ENCODE measurements around the gene INTS4. TPM values are rescaled to one million over a fixed set of nuclear protein-coding genes. Genes with fewer than 3 reads are reported as not detected.

The INTS4 gene
- total and polyA plus RNA-seq, 7 donors: 10.1 to 18.6 (median 12.6) TPM

- no peak for ATAC-seq
- 51 to 61% (median 56%) methylated on average over 3 of the region's 3 CpGs for WGBS, 3 donors
- intact Hi-C loops (cut with DNase I): no loop called here
- no peaks in the 10 kb centered on the region for H3K36me3 ChIP-seq (ENCODE audit: insufficient read depth in 1 of 2, low read depth in 1 of 2)
- no peaks in the 10 kb centered on the region for H3K27me3 ChIP-seq (ENCODE audit: insufficient read depth in 3 of 3, low read length in 2 of 3)
- no peak overlapping the region for H3K4me3 ChIP-seq
- H3K27ac ChIP-seq: no peak overlapping the region
- H3K4me1 ChIP-seq: no peaks in the 10 kb centered on the region
- DNase-seq: no peak
- H3K9me3 ChIP-seq: no peaks in the 10 kb centered on the region
- no peak for TF ChIP-seq CTCF (IDR thresholded peaks at IDR 0.05)
These were observed 42.6 kb upstream of the INTS4 start for GRCh38 chr11:78037056-78037455.

GRCh38 chr11:78036313-78036712 is 41.8 kb upstream of the INTS4 start:
- H3K4me1 ChIP-seq: no peaks in the 10 kb centered on the region
- TF ChIP-seq CTCF (IDR thresholded peaks at IDR 0.05): no peak
- ATAC-seq (no peak), DNase-seq (no peak)
- H3K4me3 ChIP-seq: no peak overlapping the region
- H3K9me3 ChIP-seq: no peaks in the 10 kb centered on the region
- no peak overlapping the region for H3K27ac ChIP-seq
- WGBS, 3 donors: 84 to 94% (median 91%) methylated on average over 3 of the region's 3 CpGs
- no peaks in the 10 kb centered on the region for H3K27me3 ChIP-seq (ENCODE audit: insufficient read depth in 3 of 3, low read length in 2 of 3)
- intact Hi-C loops (cut with DNase I): no loop called here
- H3K36me3 ChIP-seq (ENCODE audit: insufficient read depth in 1 of 2, low read depth in 1 of 2): no peaks in the 10 kb centered on the region

GRCh38 chr11:78034623-78035022 is 40.2 kb upstream of the INTS4 start:
- Histone ChIP-seq H3K4me1 (peaks cover 6% of the 10 kb centered on the region), H3K27ac (no peak overlapping the region), H3K9me3 (no peaks in the 10 kb centered on the region), H3K36me3 (ENCODE audit: insufficient read depth in 1 of 2, low read depth in 1 of 2) (no peaks in the 10 kb centered on the region), H3K27me3 (ENCODE audit: insufficient read depth in 3 of 3, low read length in 2 of 3) (no peaks in the 10 kb centered on the region), H3K4me3 (no peak overlapping the region)
- 66 to 84% (median 76%) methylated on average over 10 of the region's 10 CpGs for WGBS, 3 donors
- intact Hi-C loops (cut with DNase I): no loop called here
- ATAC-seq (no peak), DNase-seq (no peak)
- TF ChIP-seq CTCF (IDR thresholded peaks at IDR 0.05): no peak

- no peak for TF ChIP-seq CTCF (IDR thresholded peaks at IDR 0.05)
- intact Hi-C loops (cut with DNase I): no loop called here
- Histone ChIP-seq H3K27me3 (ENCODE audit: insufficient read depth in 3 of 3, low read length in 2 of 3) (no peaks in the 10 kb centered on the region), H3K9me3 (no peaks in the 10 kb centered on the region), H3K27ac (no peak overlapping the region), H3K4me3 (no peak overlapping the region), H3K4me1 (peaks cover 6% of the 10 kb centered on the region), H3K36me3 (ENCODE audit: insufficient read depth in 1 of 2, low read depth in 1 of 2) (no peaks in the 10 kb centered on the region)
- ATAC-seq (no peak), DNase-seq (no peak)
- WGBS, 3 donors: 50 to 83% (median 73%) methylated on average over 4 of the region's 4 CpGs
These were observed 38.6 kb upstream of the INTS4 start for GRCh38 chr11:78033040-78033439.

- Histone ChIP-seq H3K9me3 (no peaks in the 10 kb centered on the region), H3K27me3 (ENCODE audit: insufficient read depth in 3 of 3, low read length in 2 of 3) (no peaks in the 10 kb centered on the region), H3K36me3 (ENCODE audit: insufficient read depth in 1 of 2, low read depth in 1 of 2) (no peaks in the 10 kb centered on the region), H3K4me3 (no peak overlapping the region), H3K27ac (no peak overlapping the region), H3K4me1 (peaks cover 6% of the 10 kb centered on the region)
- TF ChIP-seq CTCF (IDR thresholded peaks at IDR 0.05): no peak
- DNase-seq (no peak), ATAC-seq (no peak)
- intact Hi-C loops (cut with DNase I): no loop called here
These were observed 37.6 kb upstream of the INTS4 start for GRCh38 chr11:78032090-78032489.

Data from psoas muscle (tissue), 8 donors.